H9 (cell line): Measurements from ENCODE around the gene PPFIA2. TPM values are rescaled to one million over a fixed set of nuclear protein-coding genes. Genes with fewer than 3 reads are reported as not detected.

Source experiments
- DNase-seq: peaks from one replicate; pipeline ENCODE4 v3.0.0-alpha.2; 2017
- H2AFZ ChIP-seq: one replicate; pipeline ENCODE4 v1.6.1; 2013; ENCODE audit warnings: mild to moderate bottlenecking, low read length, control low read depth, moderate library complexity
- H2AK5ac ChIP-seq: 2 replicates; pipeline ENCODE4 v1.6.1; 2013; ENCODE audit warnings: low read length, control low read depth, mixed read lengths; ENCODE audit not compliant: insufficient read length
- H2BK120ac ChIP-seq: one replicate; pipeline ENCODE4 v1.6.1; 2013; ENCODE audit warnings: low read depth, mild to moderate bottlenecking, low read length, control low read depth, inconsistent platforms; ENCODE audit not compliant: poor library complexity, severe bottlenecking
- H2BK12ac ChIP-seq: 2 replicates; pipeline ENCODE4 v1.6.1; 2013; ENCODE audit warnings: low read length, control low read depth, mixed read lengths, low read depth; ENCODE audit not compliant: insufficient read length
- H2BK15ac ChIP-seq: 2 replicates; pipeline ENCODE4 v1.6.1; 2013; ENCODE audit warnings: low read depth, low read length, control low read depth
- H2BK20ac ChIP-seq: one replicate; pipeline ENCODE4 v1.6.1; 2013; ENCODE audit warnings: low read depth, mild to moderate bottlenecking, low read length, control low read depth, inconsistent platforms; ENCODE audit not compliant: poor library complexity, severe bottlenecking
- H2BK5ac ChIP-seq: 2 replicates; pipeline ENCODE4 v1.6.1; 2013; ENCODE audit warnings: low read length, control low read depth, mixed read lengths; ENCODE audit not compliant: insufficient read length
- H3K14ac ChIP-seq: 2 replicates; pipeline ENCODE4 v1.6.1; 2013; ENCODE audit warnings: low read length, control low read depth; ENCODE audit not compliant: insufficient read depth
- H3K18ac ChIP-seq: 2 replicates; pipeline ENCODE4 v1.6.1; 2013; ENCODE audit warnings: low read depth, mild to moderate bottlenecking, mixed read lengths, low read length, control low read depth; ENCODE audit not compliant: insufficient read length
- H3K23ac ChIP-seq: 2 replicates; pipeline ENCODE4 v1.6.1; 2013; ENCODE audit warnings: low read length, control low read depth, mixed read lengths, low read depth; ENCODE audit not compliant: insufficient read length
- H3K23me2 ChIP-seq: 2 replicates; pipeline ENCODE4 v1.6.1; 2013; ENCODE audit warnings: low read depth, mild to moderate bottlenecking, mixed read lengths, low read length, control low read depth; ENCODE audit not compliant: insufficient read length, poor library complexity, severe bottlenecking
- H3K27ac ChIP-seq: 2 replicates; pipeline ENCODE4 v1.5.1; 2013; ENCODE audit warnings: low read length, control low read depth, mixed read lengths, low read depth; ENCODE audit not compliant: insufficient read length
- H3K27me3 ChIP-seq: 2 replicates; pipeline ENCODE4 v1.6.1; 2013; ENCODE audit warnings: low read length, control low read depth, inconsistent platforms; ENCODE audit not compliant: insufficient read depth
- H3K4ac ChIP-seq: 2 replicates; pipeline ENCODE4 v1.6.1; 2013; ENCODE audit warnings: low read depth, mild to moderate bottlenecking, control low read depth, inconsistent platforms, low read length, moderate library complexity
- H3K4me1 ChIP-seq: 2 replicates; pipeline ENCODE4 v1.6.1; 2013; ENCODE audit warnings: low read length, control low read depth, inconsistent platforms; ENCODE audit not compliant: insufficient read depth
- H3K4me2 ChIP-seq: 2 replicates; pipeline ENCODE4 v1.6.1; 2013; ENCODE audit warnings: low read length, control low read depth, mixed read lengths; ENCODE audit not compliant: insufficient read length, insufficient read depth
- H3K56ac ChIP-seq: 2 replicates; pipeline ENCODE4 v1.6.1; 2013; ENCODE audit warnings: low read depth, mild to moderate bottlenecking, mixed read lengths, low read length, control low read depth; ENCODE audit not compliant: insufficient read length
- H3K79me1 ChIP-seq: 2 replicates; pipeline ENCODE4 v1.6.1; 2013; ENCODE audit warnings: low read depth, mild to moderate bottlenecking, moderate library complexity, low read length, control low read depth, inconsistent platforms; ENCODE audit not compliant: insufficient read depth, poor library complexity, severe bottlenecking
- H3K79me2 ChIP-seq: 2 replicates; pipeline ENCODE4 v1.6.1; 2013; ENCODE audit warnings: low read length, control low read depth, inconsistent platforms; ENCODE audit not compliant: insufficient read depth
- H3K9ac ChIP-seq: 2 replicates; pipeline ENCODE4 v1.6.1; 2013; ENCODE audit warnings: low read length, control low read depth, mixed read lengths; ENCODE audit not compliant: insufficient read length; ENCODE audit errors: extremely low read depth
- H3K9me3 ChIP-seq: one replicate; pipeline ENCODE4 v1.6.1; 2013; ENCODE audit warnings: low read depth, low read length, inconsistent platforms; ENCODE audit not compliant: control insufficient read depth
- H3T11ph ChIP-seq: one replicate; pipeline ENCODE4 v1.6.1; 2013; ENCODE audit warnings: mild to moderate bottlenecking, low read length, control low read depth, inconsistent platforms
- H4K20me1 ChIP-seq: one replicate; pipeline ENCODE4 v1.6.1; 2013; ENCODE audit not compliant: control insufficient read depth, insufficient read length, insufficient read depth
- H4K5ac ChIP-seq: 2 replicates; pipeline ENCODE4 v1.6.1; 2013; ENCODE audit warnings: low read depth, mild to moderate bottlenecking, mixed read lengths, low read length, control low read depth; ENCODE audit not compliant: insufficient read length
- H4K8ac ChIP-seq: replicated peaks from 2 replicates; pipeline ENCODE4 v1.6.1; 2013; ENCODE audit warnings: low read length, control low read depth, mixed read lengths, low read depth; ENCODE audit not compliant: insufficient read length
- H4K91ac ChIP-seq: 2 replicates; pipeline ENCODE4 v1.6.1; 2013; ENCODE audit warnings: low read depth, mild to moderate bottlenecking, moderate library complexity, mixed read lengths, low read length, control low read depth; ENCODE audit not compliant: insufficient read length
- H3K27ac Mint-ChIP-seq, 3 experiments: 2 replicates in 2 of 3; 3 replicates in 1 of 3; pipeline ENCODE4 v1.8.0; 2020 to 2021; ENCODE audit warnings: mixed read lengths in 3 of 3, mild to moderate bottlenecking in 1 of 3, moderate library complexity in 1 of 3
- H3K27me3 Mint-ChIP-seq: 2 replicates; pipeline ENCODE4 v1.8.0; 2021; ENCODE audit warnings: low read depth, mild to moderate bottlenecking, moderate library complexity, mixed read lengths
- H3K36me3 Mint-ChIP-seq, 3 experiments: 2 replicates in 2 of 3; 3 replicates in 1 of 3; pipeline ENCODE4 v1.8.0; 2020 to 2021; ENCODE audit warnings: low read depth in 3 of 3, mixed read lengths in 3 of 3; ENCODE audit not compliant: insufficient read depth in 1 of 3
- H3K4me1 Mint-ChIP-seq, 2 experiments: 2 replicates each; pipeline ENCODE4 v1.8.0; 2020; ENCODE audit warnings: mixed read lengths in 2 of 2
- H3K4me3 Mint-ChIP-seq, 2 experiments: 2 replicates in 1 of 2; 3 replicates in 1 of 2; pipeline ENCODE4 v1.8.0; 2020 to 2021; ENCODE audit warnings: mild to moderate bottlenecking in 2 of 2, mixed read lengths in 2 of 2, moderate library complexity in 1 of 2
- H3K9me3 Mint-ChIP-seq, 2 experiments: 2 replicates in 1 of 2; 3 replicates in 1 of 2; pipeline ENCODE4 v1.8.0; 2020; ENCODE audit warnings: mild to moderate bottlenecking in 2 of 2, mixed read lengths in 2 of 2, moderate library complexity in 1 of 2
- CTCF ChIP-seq: fragments of 200-600 bp; sonication (generic); conservative IDR thresholded peaks from 3 replicates; pipeline ENCODE4 v1.8.0; 2021; ENCODE audit warnings: antibody characterized with exemption, mild to moderate bottlenecking
- WGBS: extraction: QIAGEN DNeasy Blood & Tissue Kit; methylation state at CpG from one replicate; pipeline ENCODE4 v1.1.7; 2013; ENCODE audit warnings: missing lambda C conversion rate, low lambda C conversion rate, mixed read lengths; ENCODE audit not compliant: insufficient read length; ENCODE audit errors: extremely low coverage; 5-methylcytosine and 5-hydroxymethylcytosine counted together
- total RNA-seq: library from RNA; stranded (reverse); gene quantifications from 2 replicates; pipeline ENCODE4 v1.2.1, GENCODE V29; 2021

PPFIA2 gene
- total RNA-seq, 1 experiment from 2014 or later, result 1.3 TPM

GRCh38 chr12:81296556-81297305, 462.4 kb downstream of the PPFIA2 start:
- Histone ChIP-seq H4K8ac (no peak overlapping the region), H2BK5ac (no peak overlapping the region), H3K9me3 (no peaks in the 10 kb centered on the region), H2AFZ (no peak overlapping the region), H2BK120ac (no peak overlapping the region), H4K91ac (no peak overlapping the region), H3K27ac (no peak overlapping the region), H3K79me2 (no peaks in the 10 kb centered on the region), H2BK15ac (no peak overlapping the region), H3K79me1 (no peaks in the 10 kb centered on the region), H3K14ac (no peak overlapping the region), H2AK5ac (no peak overlapping the region), H3K23ac (no peak overlapping the region), H3K4me2 (no peak overlapping the region), H2BK20ac (no peak overlapping the region), H3T11ph (no peak overlapping the region), H4K5ac (no peak overlapping the region), H3K4ac (no peak overlapping the region), H4K20me1 (no peaks in the 10 kb centered on the region), H3K4me1 (no peaks in the 10 kb centered on the region), H3K18ac (no peak overlapping the region), H2BK12ac (no peak overlapping the region), H3K23me2 (no peaks in the 10 kb centered on the region), H3K56ac (no peak overlapping the region), H3K27me3 (no peaks in the 10 kb centered on the region), H3K9ac (no peak overlapping the region)
- no peak overlapping the region for H3K4me3 Mint-ChIP-seq
- H3K36me3 Mint-ChIP-seq, result no peaks in the 10 kb centered on the region
- WGBS, result no CpG with 5 or more reads among the region's 2 CpGs
- H3K27ac Mint-ChIP-seq, result no peak overlapping the region; a peak in 1 of 7 replicates
- DNase-seq, result no peak
- no peaks in the 10 kb centered on the region for H3K4me1 Mint-ChIP-seq
- no peak for TF ChIP-seq CTCF
- H3K27me3 Mint-ChIP-seq, result no peaks in the 10 kb centered on the region; the same call in 1 of the 2 replicates
- no peaks in the 10 kb centered on the region; a peak in 1 of 5 replicates for H3K9me3 Mint-ChIP-seq
